CD4-positive, alpha-beta memory T cell (primary cell): ENCODE data around the gene COG8. TPM values are rescaled to one million over a fixed set of nuclear protein-coding genes. Genes with fewer than 3 reads are reported as not detected.

Source experiments
- CTCF ChIA-PET: fragments of 350-600 bp; sonication (Branson Sonifier 250); formaldehyde crosslinking; loops from one replicate; lab custom pipeline; 2021; ENCODE audit warnings: inconsistent platforms; ENCODE audit not compliant: partially characterized antibody; lab: Charles Lee
- POLR2A ChIA-PET: fragments of 350-600 bp; sonication (Branson Sonifier 250); formaldehyde crosslinking; loops from one replicate; lab custom pipeline; 2021; ENCODE audit not compliant: partially characterized antibody; lab: Charles Lee
- DNase-seq, 5 donors: peaks; one replicate each; pipeline versions ENCODE4 v3.0.0 to v3.0.0-alpha.2; 2020 to 2022; ENCODE audit warnings: mixed read lengths in 1 of 5
- H3K27ac ChIP-seq: one replicate; pipeline ENCODE4 v1.7.0; 2013; ENCODE audit warnings: low read depth, low read length
- H3K27me3 ChIP-seq: 2 replicates; pipeline ENCODE4 v1.7.0; 2013; ENCODE audit warnings: mild to moderate bottlenecking, low read length, moderate library complexity; ENCODE audit not compliant: insufficient read depth
- H3K36me3 ChIP-seq: 2 replicates; pipeline ENCODE4 v1.7.0; 2013; ENCODE audit warnings: mild to moderate bottlenecking, low read length, moderate library complexity; ENCODE audit not compliant: insufficient read depth
- H3K4me1 ChIP-seq: 2 replicates; pipeline ENCODE4 v1.7.0; 2013; ENCODE audit warnings: mild to moderate bottlenecking, low read length, moderate library complexity; ENCODE audit not compliant: insufficient read depth
- H3K4me3 ChIP-seq, 2 donors: one replicate each; pipeline ENCODE4 v1.7.0; 2013; ENCODE audit warnings: low read length in 2 of 2, mild to moderate bottlenecking in 1 of 2
- H3K9me3 ChIP-seq, 2 donors: one replicate each; pipeline ENCODE4 v1.7.0; 2013; ENCODE audit warnings: low read length in 2 of 2, control low read depth in 1 of 2; ENCODE audit not compliant: control insufficient read depth in 1 of 2
- H3K27ac Mint-ChIP-seq, 7 donors: one replicate each; pipeline ENCODE4 v1.8.0; 2020 to 2021; ENCODE audit warnings: mixed read lengths in 7 of 7, mild to moderate bottlenecking in 6 of 7, inconsistent platforms in 3 of 7, moderate library complexity in 3 of 7
- H3K27me3 Mint-ChIP-seq, 2 donors: one replicate each; pipeline ENCODE4 v1.8.0; 2020 to 2021; ENCODE audit warnings: mixed read lengths in 2 of 2
- H3K36me3 Mint-ChIP-seq, 2 donors: one replicate each; pipeline ENCODE4 v1.8.0; 2020 to 2021; ENCODE audit warnings: mixed read lengths in 2 of 2, inconsistent platforms in 1 of 2, mild to moderate bottlenecking in 1 of 2
- H3K4me1 Mint-ChIP-seq, 4 donors: one replicate each; pipeline ENCODE4 v1.8.0; 2020 to 2021; ENCODE audit warnings: mixed read lengths in 4 of 4, mild to moderate bottlenecking in 1 of 4
- H3K4me3 Mint-ChIP-seq, 8 donors: one replicate each; pipeline ENCODE4 v1.8.0; 2020 to 2021; ENCODE audit warnings: mixed read lengths in 8 of 8, mild to moderate bottlenecking in 7 of 8, moderate library complexity in 6 of 8, inconsistent platforms in 3 of 8
- H3K9me3 Mint-ChIP-seq, 8 donors: one replicate each; pipeline ENCODE4 v1.8.0; 2020 to 2021; ENCODE audit warnings: mixed read lengths in 8 of 8, mild to moderate bottlenecking in 5 of 8, inconsistent platforms in 3 of 8, moderate library complexity in 1 of 8
- intact Hi-C: fragments of 100-400 bp; cut with micrococcal nuclease; formaldehyde crosslinking; loops from one replicate; pipeline ENCODE4 v1.15.1; 2023
- polyA plus RNA-seq, 2 donors: library from polyadenylated mRNA; unstranded; fragments of 300-500 nt; fragmentation: Illumina TruSeq; gene quantifications; one replicate each; pipeline ENCODE4 v1.2.3, GENCODE V29; 2021
- total RNA-seq, 2 experiments: library from RNA; stranded (reverse); gene quantifications; one replicate each; pipeline ENCODE4 v1.2.3, GENCODE V29; 2021

COG8 gene
- total and polyA plus RNA-seq, 4 experiments from 2014 or later, result 31.3 to 66.1 (median 50.0) TPM

DNA sequence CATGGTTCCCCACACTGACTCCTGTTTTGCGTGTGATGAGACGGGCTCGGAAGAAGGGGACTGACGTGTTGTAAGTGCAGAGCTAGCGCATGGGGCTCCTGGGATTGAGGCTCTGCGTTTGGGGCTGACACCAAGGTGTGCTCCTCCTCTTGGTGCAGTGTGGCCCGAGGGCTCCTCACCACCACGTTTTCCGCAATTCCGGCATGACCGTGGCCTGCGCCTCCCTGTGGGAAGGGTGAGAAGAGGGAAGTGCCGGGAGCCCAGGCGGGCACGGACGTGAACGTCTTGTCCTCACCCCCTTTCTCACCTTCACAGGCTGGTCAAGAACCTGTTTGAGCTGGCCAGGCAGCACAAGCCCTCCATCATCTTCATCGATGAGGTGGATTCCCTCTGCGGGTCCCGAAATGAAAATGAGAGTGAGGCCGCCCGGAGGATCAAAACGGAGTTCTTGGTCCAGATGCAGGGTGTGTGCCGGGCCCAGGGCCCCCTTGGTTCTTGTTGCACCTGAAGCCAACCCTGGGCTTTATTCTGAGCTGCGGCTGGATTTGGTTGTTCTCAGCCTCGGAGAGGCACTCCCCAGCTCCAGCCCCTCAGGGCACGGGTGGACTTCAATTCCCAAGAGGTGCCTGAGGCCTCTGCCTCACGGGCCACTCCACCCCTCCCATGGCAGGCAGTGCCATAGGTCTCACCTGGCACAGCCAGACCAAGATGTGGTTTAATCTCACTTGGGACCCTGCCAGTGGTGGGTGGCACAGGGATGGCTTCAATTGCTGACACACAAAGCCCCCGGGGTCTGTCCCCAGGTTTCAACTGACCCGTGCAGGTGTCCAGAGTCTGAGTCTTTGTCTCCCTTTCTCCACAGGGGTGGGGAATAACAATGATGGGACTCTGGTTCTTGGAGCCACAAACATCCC lies 19.3 kb downstream of the COG8 start:
- peaks cover 33 to 68% of the 10 kb centered on the region in 2 donors for H3K36me3 Mint-ChIP-seq
- no peak overlapping the region for H3K4me3 Mint-ChIP-seq
- H3K9me3 ChIP-seq, result no peaks in the 10 kb centered on the region
- POLR2A ChIA-PET, result interaction anchor here (0.6 to 6.5 kb wide), 3 partner anchors 8 to 17 kb away, joined by 3 to 36 read pairs (median 4); partner anchors contain the start of gene PDF
- H3K27ac Mint-ChIP-seq, result peak overlapping the region in 2 of 7 donors; percentile 68 to 79
- H3K27me3 ChIP-seq, result no peaks in the 10 kb centered on the region
- no peaks in the 10 kb centered on the region for H3K4me1 ChIP-seq
- peak in 1 of 5 donors; percentile 9 for DNase-seq
- peaks cover 88% of the 10 kb centered on the region for H3K36me3 ChIP-seq
- H3K27ac ChIP-seq, result no peak overlapping the region
- no peaks in the 10 kb centered on the region for H3K27me3 Mint-ChIP-seq
- H3K9me3 Mint-ChIP-seq, result peaks cover 0 to 5% (median 0%) of the 10 kb centered on the region in 8 donors
- intact Hi-C loops, result no loop called here
- peaks cover 0 to 10% (median 5%) of the 10 kb centered on the region in 4 donors for H3K4me1 Mint-ChIP-seq
- CTCF ChIA-PET, result interaction anchor here (1.2 kb wide), 1 partner anchor 11 kb away, joined by 3 read pairs; the partner anchor contains the start of gene PDF
- H3K4me3 ChIP-seq, result no peak overlapping the region

GRCh38 chr16:69319381-69319780 lies 20.0 kb downstream of the COG8 start:
- CTCF ChIA-PET, result interaction anchor here (0.5 to 1.2 kb wide), 3 partner anchors 10 to 255 kb away, joined by 3 read pairs; partner anchors contain the start of gene PDF
- H3K4me1 ChIP-seq, result no peaks in the 10 kb centered on the region
- POLR2A ChIA-PET, result interaction anchor here (1.1 to 6.5 kb wide), 2 partner anchors 9 to 17 kb away, joined by 3 to 36 read pairs; partner anchors contain the start of gene PDF
- H3K9me3 ChIP-seq, result no peaks in the 10 kb centered on the region
- peaks cover 0 to 7% (median 0%) of the 10 kb centered on the region in 8 donors for H3K9me3 Mint-ChIP-seq
- H3K27ac Mint-ChIP-seq, result peak overlapping the region in 2 of 7 donors; percentile 68 to 79
- H3K36me3 ChIP-seq, result peaks cover 85% of the 10 kb centered on the region
- H3K4me3 Mint-ChIP-seq, result no peak overlapping the region
- intact Hi-C loops, result no loop called here
- peak in 1 of 5 donors; percentile 7 for DNase-seq
- H3K27ac ChIP-seq, result no peak overlapping the region
- H3K36me3 Mint-ChIP-seq, result peaks cover 33 to 66% of the 10 kb centered on the region in 2 donors
- no peak overlapping the region for H3K4me3 ChIP-seq
- H3K27me3 Mint-ChIP-seq, result no peaks in the 10 kb centered on the region
- H3K4me1 Mint-ChIP-seq, result peaks cover 0 to 12% (median 5%) of the 10 kb centered on the region in 4 donors
- H3K27me3 ChIP-seq, result no peaks in the 10 kb centered on the region

GRCh38 chr16:69318911-69319289 lies 20.5 kb downstream of the COG8 start:
- no peak overlapping the region for H3K4me3 ChIP-seq
- intact Hi-C loops, result no loop called here
- H3K4me1 ChIP-seq, result peaks cover 4% of the 10 kb centered on the region
- peak in 1 of 5 donors; percentile 11 for DNase-seq
- no peaks in the 10 kb centered on the region for H3K27me3 ChIP-seq
- H3K36me3 ChIP-seq, result peaks cover 86% of the 10 kb centered on the region
- no peaks in the 10 kb centered on the region for H3K27me3 Mint-ChIP-seq
- H3K4me3 Mint-ChIP-seq, result no peak overlapping the region
- peaks cover 0 to 7% (median 0%) of the 10 kb centered on the region in 8 donors for H3K9me3 Mint-ChIP-seq
- no peaks in the 10 kb centered on the region for H3K9me3 ChIP-seq
- H3K36me3 Mint-ChIP-seq, result peaks cover 33 to 66% of the 10 kb centered on the region in 2 donors
- peaks cover 0 to 16% (median 8%) of the 10 kb centered on the region in 4 donors for H3K4me1 Mint-ChIP-seq
- H3K27ac ChIP-seq, result no peak overlapping the region
- ChIA-PET POLR2A (interaction anchor here (1.1 to 6.5 kb wide), 3 partner anchors 9 to 20 kb away, joined by 3 to 36 read pairs (median 7); partner anchors contain the start of gene PDF), CTCF (interaction anchor here (0.5 to 1.2 kb wide), 3 partner anchors 10 to 255 kb away, joined by 3 read pairs; partner anchors contain the start of gene PDF)
- no peak overlapping the region for H3K27ac Mint-ChIP-seq

DNA sequence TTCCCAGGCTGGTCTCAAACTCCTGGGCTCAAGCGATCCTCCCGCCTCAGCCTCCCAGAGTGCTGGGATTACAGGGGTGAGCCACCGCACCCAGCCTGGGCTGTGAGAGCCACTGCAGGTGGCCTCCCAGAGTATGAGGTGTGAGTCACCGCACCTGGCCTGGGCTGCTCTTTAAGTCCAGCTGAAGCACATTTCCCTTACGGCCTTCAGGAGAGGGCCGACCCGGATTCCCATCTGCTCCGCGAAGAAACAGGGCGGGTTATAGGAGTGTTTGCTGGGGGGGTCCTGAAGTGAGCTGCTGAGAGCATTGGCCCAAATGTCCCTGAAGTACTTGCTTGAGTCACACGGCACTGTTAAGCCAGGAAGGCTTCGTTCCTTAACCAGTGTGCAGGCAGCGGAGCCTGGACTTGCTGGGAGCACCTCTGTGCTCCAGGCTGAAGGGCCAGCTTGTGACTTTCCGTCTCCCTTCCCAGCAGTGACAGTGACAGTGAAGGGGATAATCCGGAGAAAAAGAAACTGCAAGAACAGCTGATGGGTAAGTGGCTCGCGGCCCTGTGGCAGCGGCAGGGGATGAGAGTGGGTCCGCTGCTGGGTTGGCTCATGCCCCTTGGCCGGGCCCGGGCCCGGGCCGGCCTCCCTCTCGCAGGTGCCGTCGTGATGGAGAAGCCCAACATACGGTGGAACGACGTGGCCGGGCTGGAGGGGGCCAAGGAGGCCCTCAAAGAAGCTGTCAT lies 21.0 kb downstream of the COG8 start:
- H3K4me3 Mint-ChIP-seq, result no peak overlapping the region
- intact Hi-C loops, result no loop called here
- ChIA-PET POLR2A (interaction anchor here (1.1 to 6.5 kb wide), 3 partner anchors 10 to 20 kb away, joined by 3 to 36 read pairs (median 7); partner anchors contain the start of gene PDF), CTCF (interaction anchor here (0.5 to 1.2 kb wide), 4 partner anchors 8 to 256 kb away, joined by 3 read pairs; partner anchors contain the start of gene PDF)
- H3K9me3 ChIP-seq, result no peaks in the 10 kb centered on the region
- peaks cover 33 to 66% of the 10 kb centered on the region in 2 donors for H3K36me3 Mint-ChIP-seq
- no peak overlapping the region for H3K4me3 ChIP-seq
- no peaks in the 10 kb centered on the region for H3K27me3 ChIP-seq
- DNase-seq, result peak in 1 of 5 donors; percentile 7
- peaks cover 89% of the 10 kb centered on the region for H3K36me3 ChIP-seq
- H3K27me3 Mint-ChIP-seq, result no peaks in the 10 kb centered on the region
- H3K4me1 ChIP-seq, result peaks cover 9% of the 10 kb centered on the region
- H3K4me1 Mint-ChIP-seq, result peaks cover 3 to 22% (median 12%) of the 10 kb centered on the region in 4 donors
- peak overlapping the region in 1 of 7 donors; percentile 71 for H3K27ac Mint-ChIP-seq
- peaks cover 0 to 7% (median 0%) of the 10 kb centered on the region in 8 donors for H3K9me3 Mint-ChIP-seq
- no peak overlapping the region for H3K27ac ChIP-seq

DNA sequence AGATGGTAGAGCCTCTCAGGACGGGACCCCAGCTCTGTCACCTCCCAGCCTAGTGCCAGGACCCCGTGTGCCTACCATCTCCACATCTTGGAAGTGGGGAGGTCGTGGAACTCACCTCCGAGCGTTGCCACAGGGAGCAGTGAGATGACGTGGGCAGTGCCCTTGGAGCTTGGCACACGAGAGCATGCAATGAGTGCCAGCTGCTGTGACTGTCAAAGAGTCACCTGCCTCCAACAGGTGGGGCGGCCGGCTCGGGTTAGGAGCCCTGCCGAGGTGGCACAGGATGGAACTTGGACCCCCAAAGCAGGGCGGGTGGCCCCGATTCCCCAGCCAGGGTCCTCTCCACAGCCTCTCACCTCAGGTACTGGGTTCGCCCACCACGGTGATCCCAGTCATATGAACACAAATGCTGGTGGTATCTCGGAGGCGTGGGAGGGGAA lies 22.7 kb downstream of the COG8 start:
- Mint-ChIP-seq H3K9me3 (peaks cover 0 to 7% (median 0%) of the 10 kb centered on the region in 8 donors), H3K4me1 (peaks cover 11 to 30% (median 19%) of the 10 kb centered on the region in 4 donors), H3K4me3 (no peak overlapping the region), H3K36me3 (peaks cover 27 to 53% of the 10 kb centered on the region in 2 donors), H3K27ac (peak overlapping the region in 1 of 7 donors; percentile 69), H3K27me3 (no peaks in the 10 kb centered on the region)
- Histone ChIP-seq H3K4me1 (peaks cover 24% of the 10 kb centered on the region), H3K27me3 (no peaks in the 10 kb centered on the region), H3K36me3 (peaks cover 72% of the 10 kb centered on the region), H3K4me3 (no peak overlapping the region), H3K27ac (no peak overlapping the region), H3K9me3 (no peaks in the 10 kb centered on the region)
- intact Hi-C loops, result no loop called here
- ChIA-PET CTCF (no interaction called here), POLR2A (interaction anchor here (6.5 kb wide), 1 partner anchor 12 kb away, joined by 36 read pairs; the partner anchor contains the start of gene PDF)
- DNase-seq, result peak in 1 of 5 donors; percentile 28

GRCh38 chr16:69315486-69316311 lies 23.7 kb downstream of the COG8 start:
- Histone ChIP-seq H3K4me1 (peaks cover 24% of the 10 kb centered on the region), H3K4me3 (no peak overlapping the region), H3K27ac (no peak overlapping the region), H3K9me3 (no peaks in the 10 kb centered on the region), H3K27me3 (no peaks in the 10 kb centered on the region), H3K36me3 (peaks cover 63% of the 10 kb centered on the region)
- Mint-ChIP-seq H3K9me3 (peaks cover 0 to 7% (median 0%) of the 10 kb centered on the region in 8 donors), H3K27ac (peak overlapping the region in 2 of 7 donors; percentile 27 to 30), H3K4me1 (peaks cover 11 to 31% (median 21%) of the 10 kb centered on the region in 4 donors), H3K36me3 (peaks cover 21 to 46% of the 10 kb centered on the region in 2 donors), H3K4me3 (peak overlapping the region in 1 of 8 donors; percentile 49), H3K27me3 (no peaks in the 10 kb centered on the region)
- intact Hi-C loops, result no loop called here
- peak in 1 of 5 donors; percentile 9 for DNase-seq
- CTCF ChIA-PET, result no interaction called here
- POLR2A ChIA-PET, result interaction anchor here (1.7 to 6.5 kb wide), 2 partner anchors 13 to 19 kb away, joined by 5 to 36 read pairs; partner anchors contain the start of gene PDF
